Naive B cell (primary cell): Measurements from ENCODE around the gene SCARF1. TPM values are rescaled to one million over a fixed set of nuclear protein-coding genes. Genes with fewer than 3 reads are reported as not detected.

ENCODE experiments used
- ATAC-seq, 2 donors: fragments of 150-1000 bp; cut with Tn5 transposase; 2 replicates each; pipeline ENCODE4 v1.10.0; 2021; ENCODE audit warnings: low read depth in 2 of 2, mild to moderate bottlenecking in 2 of 2, moderate library complexity in 2 of 2
- DNase-seq: peaks from one replicate; pipeline ENCODE4 v3.0.0; 2022
- H3K27ac Mint-ChIP-seq, 6 donors: one replicate each; pipeline ENCODE4 v1.8.0; 2020 to 2022; ENCODE audit warnings: mild to moderate bottlenecking in 6 of 6, mixed read lengths in 6 of 6, moderate library complexity in 5 of 6, inconsistent platforms in 2 of 6
- H3K27me3 Mint-ChIP-seq, 3 donors: one replicate each; pipeline ENCODE4 v1.8.0; 2021 to 2022; ENCODE audit warnings: mixed read lengths in 3 of 3, mild to moderate bottlenecking in 1 of 3
- H3K36me3 Mint-ChIP-seq, 2 donors: one replicate each; pipeline ENCODE4 v1.8.0; 2020 to 2022; ENCODE audit warnings: mixed read lengths in 2 of 2, inconsistent platforms in 1 of 2, mild to moderate bottlenecking in 1 of 2
- H3K4me1 Mint-ChIP-seq, 3 donors: one replicate each; pipeline ENCODE4 v1.8.0; 2020 to 2022; ENCODE audit warnings: mixed read lengths in 3 of 3, inconsistent platforms in 1 of 3, mild to moderate bottlenecking in 1 of 3, moderate library complexity in 1 of 3
- H3K4me3 Mint-ChIP-seq, 8 donors: one replicate each; pipeline ENCODE4 v1.8.0; 2020 to 2022; ENCODE audit warnings: mild to moderate bottlenecking in 8 of 8, mixed read lengths in 8 of 8, moderate library complexity in 8 of 8, inconsistent platforms in 2 of 8
- H3K9me3 Mint-ChIP-seq, 7 donors: one replicate each; pipeline ENCODE4 v1.8.0; 2020 to 2022; ENCODE audit warnings: mixed read lengths in 7 of 7, mild to moderate bottlenecking in 5 of 7, inconsistent platforms in 2 of 7, moderate library complexity in 1 of 7
- polyA plus RNA-seq, 6 donors: library from polyadenylated mRNA; unstranded; fragments of 300-500 nt; fragmentation: Illumina TruSeq; gene quantifications; one replicate each; pipeline ENCODE4 v1.2.3, GENCODE V29; 2021; ENCODE audit warnings: low read depth in 6 of 6

Gene SCARF1
- polyA plus RNA-seq, 6 donors from 2014 or later, result 0.13 to 0.32 TPM; not detected in 4

- Mint-ChIP-seq H3K27me3 (no peaks in the 10 kb centered on the region), H3K27ac (peak overlapping the region in 1 of 6 donors; percentile 91), H3K36me3 (no peaks in the 10 kb centered on the region), H3K4me1 (peaks cover 32 to 45% (median 33%) of the 10 kb centered on the region in 3 donors), H3K9me3 (no peaks in the 10 kb centered on the region), H3K4me3 (peak overlapping the region in 3 of 8 donors; percentile 73 to 92 (median 89))
- ATAC-seq (peak; percentile 43 to 45), DNase-seq (peak; percentile 51)
These were observed 2.1 kb downstream of the SCARF1 start for GRCh38 chr17:1643293-1643998.

GRCh38 chr17:1641065-1641403 lies 4.5 kb downstream of the SCARF1 start:
- H3K36me3 Mint-ChIP-seq, result no peaks in the 10 kb centered on the region
- no peaks in the 10 kb centered on the region for H3K27me3 Mint-ChIP-seq
- H3K4me1 Mint-ChIP-seq, result peaks cover 19 to 22% (median 20%) of the 10 kb centered on the region in 3 donors
- DNase-seq, result no peak
- H3K4me3 Mint-ChIP-seq, result peak overlapping the region in 1 of 8 donors; percentile 5
- no peaks in the 10 kb centered on the region for H3K9me3 Mint-ChIP-seq
- H3K27ac Mint-ChIP-seq, result peak overlapping the region in 1 of 6 donors; percentile 6
- ATAC-seq, result no peak

GRCh38 chr17:1640329-1641064 lies 5.0 kb downstream of the SCARF1 start:
- no peaks in the 10 kb centered on the region for H3K36me3 Mint-ChIP-seq
- H3K4me3 Mint-ChIP-seq, result no peak overlapping the region
- H3K27ac Mint-ChIP-seq, result no peak overlapping the region
- DNase-seq (no peak), ATAC-seq (no peak)
- no peaks in the 10 kb centered on the region for H3K9me3 Mint-ChIP-seq
- no peaks in the 10 kb centered on the region for H3K27me3 Mint-ChIP-seq
- H3K4me1 Mint-ChIP-seq, result peaks cover 16 to 17% (median 16%) of the 10 kb centered on the region in 3 donors

GRCh38 chr17:1639549-1640180 lies 5.9 kb downstream of the SCARF1 start:
- Mint-ChIP-seq H3K27me3 (no peaks in the 10 kb centered on the region), H3K9me3 (no peaks in the 10 kb centered on the region), H3K27ac (no peak overlapping the region), H3K4me3 (no peak overlapping the region), H3K36me3 (no peaks in the 10 kb centered on the region), H3K4me1 (peaks cover 7 to 9% (median 8%) of the 10 kb centered on the region in 3 donors)
- ATAC-seq (no peak), DNase-seq (no peak)

- no peak for ATAC-seq
- Mint-ChIP-seq H3K9me3 (no peaks in the 10 kb centered on the region), H3K27me3 (no peaks in the 10 kb centered on the region), H3K27ac (peak overlapping the region in 1 of 6 donors; percentile 51), H3K36me3 (no peaks in the 10 kb centered on the region), H3K4me1 (no peaks in the 10 kb centered on the region), H3K4me3 (no peak overlapping the region)
- no peak for DNase-seq
These were observed 6.8 kb downstream of the SCARF1 start for GRCh38 chr17:1638624-1639300.

- no peak for DNase-seq
- H3K27me3 Mint-ChIP-seq, result no peaks in the 10 kb centered on the region
- no peaks in the 10 kb centered on the region for H3K36me3 Mint-ChIP-seq
- no peaks in the 10 kb centered on the region for H3K4me1 Mint-ChIP-seq
- no peak for ATAC-seq
- H3K9me3 Mint-ChIP-seq, result no peaks in the 10 kb centered on the region
- no peak overlapping the region for H3K27ac Mint-ChIP-seq
- no peak overlapping the region for H3K4me3 Mint-ChIP-seq
These were observed 7.4 kb downstream of the SCARF1 start for GRCh38 chr17:1638171-1638590.

- no peak for ATAC-seq
- no peaks in the 10 kb centered on the region for H3K27me3 Mint-ChIP-seq
- peak overlapping the region in 1 of 6 donors; percentile 2 for H3K27ac Mint-ChIP-seq
- no peaks in the 10 kb centered on the region for H3K36me3 Mint-ChIP-seq
- no peak for DNase-seq
- peaks cover 1 to 6% (median 2%) of the 10 kb centered on the region in 3 donors for H3K4me1 Mint-ChIP-seq
- H3K4me3 Mint-ChIP-seq, result no peak overlapping the region
- H3K9me3 Mint-ChIP-seq, result no peaks in the 10 kb centered on the region
These were observed 8.7 kb downstream of the SCARF1 start for GRCh38 chr17:1636732-1637285.

- peak overlapping the region in 1 of 6 donors; percentile 80 for H3K27ac Mint-ChIP-seq
These were observed 9.7 kb downstream of the SCARF1 start for GRCh38 chr17:1635675-1636465.

GRCh38 chr17:1634841-1635650 lies 10.5 kb downstream of the SCARF1 start:
- no peaks in the 10 kb centered on the region for H3K36me3 Mint-ChIP-seq

More at GRCh38 chr17:1635675-1636465, 9.7 kb downstream of the SCARF1 start:
- Mint-ChIP-seq H3K36me3 (no peaks in the 10 kb centered on the region), H3K27me3 (no peaks in the 10 kb centered on the region), H3K4me1 (peaks cover 8 to 16% (median 12%) of the 10 kb centered on the region in 3 donors), H3K4me3 (peak overlapping the region in 1 of 8 donors; percentile 33), H3K9me3 (peaks cover 0 to 3% (median 0%) of the 10 kb centered on the region in 7 donors)
- ATAC-seq (no peak), DNase-seq (no peak)

GRCh38 chr17:1630662-1631061 lies 14.9 kb downstream of the SCARF1 start:
- no peaks in the 10 kb centered on the region for H3K27me3 Mint-ChIP-seq
- ATAC-seq (no peak), DNase-seq (no peak)
- peak overlapping the region; percentile 81 to 93 (median 88) for H3K4me3 Mint-ChIP-seq
- no peaks in the 10 kb centered on the region for H3K36me3 Mint-ChIP-seq
- peaks cover 0 to 3% (median 0%) of the 10 kb centered on the region in 7 donors for H3K9me3 Mint-ChIP-seq
- peak overlapping the region; percentile 7 to 95 (median 90) for H3K27ac Mint-ChIP-seq
- peaks cover 35 to 43% (median 38%) of the 10 kb centered on the region in 3 donors for H3K4me1 Mint-ChIP-seq

More at GRCh38 chr17:1634841-1635650, 10.5 kb downstream of the SCARF1 start:
- no peak for DNase-seq
- peaks cover 0 to 3% (median 0%) of the 10 kb centered on the region in 7 donors for H3K9me3 Mint-ChIP-seq
- H3K4me1 Mint-ChIP-seq, result peaks cover 15 to 24% (median 20%) of the 10 kb centered on the region in 3 donors
- peak overlapping the region in 1 of 8 donors; percentile 21 for H3K4me3 Mint-ChIP-seq
- ATAC-seq, result no peak
- H3K27me3 Mint-ChIP-seq, result no peaks in the 10 kb centered on the region
- H3K27ac Mint-ChIP-seq, result no peak overlapping the region

- Mint-ChIP-seq H3K27ac (peak overlapping the region; percentile 69 to 95 (median 84)), H3K4me3 (peak overlapping the region; percentile 81 to 93 (median 89)), H3K27me3 (no peaks in the 10 kb centered on the region), H3K9me3 (peaks cover 0 to 3% (median 0%) of the 10 kb centered on the region in 7 donors), H3K4me1 (peaks cover 36 to 53% (median 48%) of the 10 kb centered on the region in 3 donors), H3K36me3 (no peaks in the 10 kb centered on the region)
- peak; percentile 77 for DNase-seq
- ATAC-seq, result peak; percentile 24 to 25
These were observed 15.8 kb downstream of the SCARF1 start for GRCh38 chr17:1629504-1630310.
